MM.1S (cell line): ENCODE measurements around the gene DDIT4.

Source experiments
- CTCF ChIP-seq: fragments of 300-600 bp; sonication (generic); IDR thresholded peaks from 2 replicates; pipeline ENCODE4 v1.5.1; 2016; ENCODE audit warnings: antibody characterized with exemption, low read length, mixed read lengths
- EZH2 ChIP-seq: fragments of 300-600 bp; sonication (generic); optimal IDR thresholded peaks from 2 replicates; pipeline ENCODE3; 2017; ENCODE audit warnings: low read depth, mild to moderate bottlenecking, antibody characterized with exemption, low read length, mixed read lengths

GRCh38 chr10:72320676-72321247, 47.0 kb downstream of the DDIT4 start:
- TF ChIP-seq CTCF, result no peak
- TF ChIP-seq EZH2, result no peak
